ENCODE measurements around the gene ARHGAP25. TPM values are rescaled to one million over a fixed set of nuclear protein-coding genes. Genes with fewer than 3 reads are reported as not detected.

The ARHGAP25 gene
- total and polyA plus RNA-seq, 2 donors (not counting 1 experiment from before 2014, with no cell fraction given) = 2.7 to 5.8 TPM

DNA sequence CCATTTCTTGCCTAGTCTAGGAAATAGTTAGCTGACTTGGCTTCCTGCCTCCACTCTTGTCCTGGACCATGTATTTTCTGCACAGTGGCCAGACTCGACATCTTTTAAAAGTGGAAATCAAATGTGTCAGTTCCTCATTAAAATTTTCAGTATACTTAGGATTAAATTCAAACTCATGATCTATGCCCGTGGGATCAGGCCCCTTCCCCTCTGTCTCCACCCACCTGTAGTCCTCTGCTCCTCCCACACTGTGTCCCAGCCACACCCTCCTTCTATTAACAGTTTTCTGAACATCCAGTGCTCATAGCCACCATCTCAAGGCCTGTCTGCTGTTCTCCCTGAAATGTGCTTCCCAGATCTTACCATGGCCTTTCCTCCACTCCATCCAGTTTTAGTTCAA, 13.3 kb downstream of the ARHGAP25 start:
- Histone ChIP-seq H3K4me3 (replicated peaks in 1 of 4; ENCODE audit: control extremely low read depth in 1 of 4, insufficient read depth in 1 of 4, low read depth in 3 of 4, low read length in 4 of 4) (no peak overlapping the region), H3K36me3 (ENCODE audit: control insufficient read depth, insufficient read depth, low read length) (no peaks in the 10 kb centered on the region), H3K9me3 (ENCODE audit: control insufficient read depth, insufficient read depth, low read depth, low read length) (no peaks in the 10 kb centered on the region), H3K27ac (ENCODE audit: insufficient read depth, low read length) (no peak overlapping the region), H3K4me2 (ENCODE audit: extremely low read depth, insufficient read depth, low read length) (no peak overlapping the region), H3K9ac (ENCODE audit: insufficient read depth, low read length) (no peak overlapping the region), H3K79me2 (ENCODE audit: control insufficient read depth, insufficient read depth, low read length) (no peaks in the 10 kb centered on the region), H4K20me1 (ENCODE audit: control insufficient read depth, extremely low read depth, insufficient read depth, low read length) (no peaks in the 10 kb centered on the region), H3K4me1 (ENCODE audit: control insufficient read depth, extremely low read depth, insufficient read depth, low read length) (no peaks in the 10 kb centered on the region), H2AFZ (ENCODE audit: low read length) (no peak overlapping the region), H3K27me3 (ENCODE audit: control insufficient read depth, insufficient read depth, low read length) (no peaks in the 10 kb centered on the region)
- no peak for TF ChIP-seq EZH2 (IDR thresholded peaks at IDR 0.05; ENCODE audit: low read length, missing control alignments)
- TF ChIP-seq, protein P1, sequence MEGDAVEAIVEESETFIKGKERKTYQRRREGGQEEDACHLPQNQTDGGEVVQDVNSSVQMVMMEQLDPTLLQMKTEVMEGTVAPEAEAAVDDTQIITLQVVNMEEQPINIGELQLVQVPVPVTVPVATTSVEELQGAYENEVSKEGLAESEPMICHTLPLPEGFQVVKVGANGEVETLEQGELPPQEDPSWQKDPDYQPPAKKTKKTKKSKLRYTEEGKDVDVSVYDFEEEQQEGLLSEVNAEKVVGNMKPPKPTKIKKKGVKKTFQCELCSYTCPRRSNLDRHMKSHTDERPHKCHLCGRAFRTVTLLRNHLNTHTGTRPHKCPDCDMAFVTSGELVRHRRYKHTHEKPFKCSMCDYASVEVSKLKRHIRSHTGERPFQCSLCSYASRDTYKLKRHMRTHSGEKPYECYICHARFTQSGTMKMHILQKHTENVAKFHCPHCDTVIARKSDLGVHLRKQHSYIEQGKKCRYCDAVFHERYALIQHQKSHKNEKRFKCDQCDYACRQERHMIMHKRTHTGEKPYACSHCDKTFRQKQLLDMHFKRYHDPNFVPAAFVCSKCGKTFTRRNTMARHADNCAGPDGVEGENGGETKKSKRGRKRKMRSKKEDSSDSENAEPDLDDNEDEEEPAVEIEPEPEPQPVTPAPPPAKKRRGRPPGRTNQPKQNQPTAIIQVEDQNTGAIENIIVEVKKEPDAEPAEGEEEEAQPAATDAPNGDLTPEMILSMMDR (conservative IDR thresholded peaks at IDR 0.05 in 1 of 2, IDR thresholded peaks at IDR 0.05 in 1 of 2; ENCODE audit: low read depth in 1 of 2, low read length in 2 of 2) = no peak
- DNase-seq (ENCODE audit: low read depth in 2 of 2) = no peak

DNA sequence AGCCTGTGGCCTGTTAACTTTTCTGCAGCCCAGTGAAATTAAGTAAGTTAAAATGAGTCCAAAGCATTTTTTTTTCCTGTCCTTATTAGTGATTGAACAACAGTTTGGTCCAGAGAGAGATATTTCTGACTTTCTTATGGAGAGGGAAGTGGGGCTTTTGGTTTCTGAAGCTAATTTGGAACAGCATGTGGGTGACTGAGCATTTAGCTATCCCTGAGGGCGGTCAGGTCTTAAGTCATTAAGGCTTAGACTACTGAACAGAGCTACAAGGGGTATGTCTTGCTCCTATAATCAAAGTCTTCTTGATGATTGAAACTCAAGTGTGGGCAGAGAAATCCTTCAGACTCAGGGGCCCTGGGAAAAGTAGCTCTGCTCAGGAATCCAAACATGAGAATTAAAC, 14.0 kb downstream of the ARHGAP25 start:
- TF ChIP-seq EZH2 (IDR thresholded peaks at IDR 0.05; ENCODE audit: low read length, missing control alignments) = no peak
- TF ChIP-seq, protein P1 (conservative IDR thresholded peaks at IDR 0.05 in 1 of 2, IDR thresholded peaks at IDR 0.05 in 1 of 2; ENCODE audit: low read depth in 1 of 2, low read length in 2 of 2) = no peak
- H3K9ac ChIP-seq (ENCODE audit: insufficient read depth, low read length) = no peak overlapping the region

DNA sequence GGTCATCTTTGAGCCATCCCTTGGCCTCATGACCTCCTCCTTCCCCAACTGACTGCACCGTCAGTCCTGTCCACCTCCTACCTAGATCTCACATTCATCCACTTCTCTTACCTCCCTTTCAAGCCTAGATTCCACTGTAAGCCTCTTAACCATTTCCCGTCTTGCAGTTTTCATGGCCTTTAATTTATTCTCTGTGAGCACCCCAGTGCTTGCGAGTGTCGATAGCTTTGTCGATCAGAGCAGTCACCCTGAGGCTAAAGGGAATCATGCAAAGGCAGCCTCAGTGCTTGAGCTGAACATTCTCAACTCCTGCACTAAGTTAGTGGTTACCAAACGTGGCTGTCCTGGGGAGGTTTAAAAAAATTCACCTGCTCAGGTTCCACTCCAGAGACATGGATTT, 14.7 kb downstream of the ARHGAP25 start:
- DNase-seq (ENCODE audit: low read depth in 2 of 2) = no peak
- no peaks in the 10 kb centered on the region for H3K9me3 ChIP-seq (ENCODE audit: control insufficient read depth, insufficient read depth, low read depth, low read length)
- no peak overlapping the region for H3K4me2 ChIP-seq (ENCODE audit: extremely low read depth, insufficient read depth, low read length)
- H3K27me3 ChIP-seq (ENCODE audit: control insufficient read depth, insufficient read depth, low read length) = no peaks in the 10 kb centered on the region
- no peak overlapping the region for H3K9ac ChIP-seq (ENCODE audit: insufficient read depth, low read length)
- H3K27ac ChIP-seq (ENCODE audit: insufficient read depth, low read length) = no peak overlapping the region
- H3K36me3 ChIP-seq (ENCODE audit: control insufficient read depth, insufficient read depth, low read length) = no peaks in the 10 kb centered on the region
- H3K79me2 ChIP-seq (ENCODE audit: control insufficient read depth, insufficient read depth, low read length) = no peaks in the 10 kb centered on the region
- H3K4me1 ChIP-seq (ENCODE audit: control insufficient read depth, extremely low read depth, insufficient read depth, low read length) = no peaks in the 10 kb centered on the region
- H2AFZ ChIP-seq (ENCODE audit: low read length) = no peak overlapping the region
- no peak overlapping the region for H3K4me3 ChIP-seq (replicated peaks in 1 of 4; ENCODE audit: control extremely low read depth in 1 of 4, insufficient read depth in 1 of 4, low read depth in 3 of 4, low read length in 4 of 4)
- no peaks in the 10 kb centered on the region for H4K20me1 ChIP-seq (ENCODE audit: control insufficient read depth, extremely low read depth, insufficient read depth, low read length)
- TF ChIP-seq EZH2 (IDR thresholded peaks at IDR 0.05; ENCODE audit: low read length, missing control alignments) = no peak
- TF ChIP-seq, protein P1 (conservative IDR thresholded peaks at IDR 0.05 in 1 of 2, IDR thresholded peaks at IDR 0.05 in 1 of 2; ENCODE audit: low read depth in 1 of 2, low read length in 2 of 2) = no peak

More for the DNA sequence above, 14.0 kb downstream of the ARHGAP25 start:
- no peaks in the 10 kb centered on the region for H3K9me3 ChIP-seq (ENCODE audit: control insufficient read depth, insufficient read depth, low read depth, low read length)
- no peaks in the 10 kb centered on the region for H3K79me2 ChIP-seq (ENCODE audit: control insufficient read depth, insufficient read depth, low read length)
- no peaks in the 10 kb centered on the region for H3K4me1 ChIP-seq (ENCODE audit: control insufficient read depth, extremely low read depth, insufficient read depth, low read length)
- H3K4me3 ChIP-seq (replicated peaks in 1 of 4; ENCODE audit: control extremely low read depth in 1 of 4, insufficient read depth in 1 of 4, low read depth in 3 of 4, low read length in 4 of 4) = no peak overlapping the region
- no peaks in the 10 kb centered on the region for H3K36me3 ChIP-seq (ENCODE audit: control insufficient read depth, insufficient read depth, low read length)
- no peak overlapping the region for H2AFZ ChIP-seq (ENCODE audit: low read length)
- H3K27ac ChIP-seq (ENCODE audit: insufficient read depth, low read length) = no peak overlapping the region
- no peak overlapping the region for H3K4me2 ChIP-seq (ENCODE audit: extremely low read depth, insufficient read depth, low read length)
- DNase-seq (ENCODE audit: low read depth in 2 of 2) = peak in 1 of 2 donors; percentile 44
- H4K20me1 ChIP-seq (ENCODE audit: control insufficient read depth, extremely low read depth, insufficient read depth, low read length) = no peaks in the 10 kb centered on the region
- no peaks in the 10 kb centered on the region for H3K27me3 ChIP-seq (ENCODE audit: control insufficient read depth, insufficient read depth, low read length)

Data from fibroblast of lung (primary cell).